Skin of body (tissue), 2 donors: ENCODE measurements around the gene HPCAL4. TPM values are rescaled to one million over a fixed set of nuclear protein-coding genes. Genes with fewer than 3 reads are reported as not detected.

Experiments
- DNase-seq: peaks from one replicate; lab custom pipeline; 2025; lab: John Stamatoyannopoulos, UW
- total RNA-seq: library from RNA; depleted of rRNA; stranded (reverse); fragments of >200 nt; gene quantifications from one replicate; pipeline ENCODE4 v1.2.3, GENCODE V29; 2014

Gene HPCAL4
- total RNA-seq, 1 donor from 2014 or later = 0.20 TPM

DNA sequence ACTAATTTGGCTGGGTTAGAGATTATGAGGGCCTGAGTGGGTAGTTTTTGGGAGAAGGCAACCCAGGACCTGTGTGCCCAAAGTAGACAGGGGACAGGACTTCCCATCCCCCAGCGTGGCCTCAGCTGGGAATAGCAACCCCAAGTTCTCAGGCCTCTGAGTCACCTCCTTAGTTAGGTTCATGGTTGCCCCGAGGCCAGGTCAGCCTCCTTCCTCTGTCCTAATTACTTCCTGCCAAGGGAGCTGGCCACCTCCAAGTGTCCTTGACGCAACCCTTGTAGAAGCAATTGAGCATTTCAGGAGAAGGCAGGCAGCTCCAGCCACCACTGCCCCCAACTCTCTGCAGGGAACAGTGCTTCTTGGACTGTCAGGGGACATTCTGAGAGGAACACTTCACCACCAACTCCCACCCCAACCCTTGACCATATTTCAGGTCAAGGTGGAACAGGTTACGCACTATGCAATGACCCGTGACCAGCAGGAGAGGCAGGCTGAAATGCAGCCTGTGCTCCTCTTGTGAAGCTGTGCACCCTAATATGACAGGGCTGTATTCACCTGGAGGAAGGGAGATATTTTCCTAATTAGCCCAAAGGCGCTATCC lies 14.2 kb downstream of the HPCAL4 start:
- no peak for DNase-seq

- DNase-seq = no peak
Measured at GRCh38 chr1:39675220-39675619, 16.0 kb downstream of the HPCAL4 start.

DNA sequence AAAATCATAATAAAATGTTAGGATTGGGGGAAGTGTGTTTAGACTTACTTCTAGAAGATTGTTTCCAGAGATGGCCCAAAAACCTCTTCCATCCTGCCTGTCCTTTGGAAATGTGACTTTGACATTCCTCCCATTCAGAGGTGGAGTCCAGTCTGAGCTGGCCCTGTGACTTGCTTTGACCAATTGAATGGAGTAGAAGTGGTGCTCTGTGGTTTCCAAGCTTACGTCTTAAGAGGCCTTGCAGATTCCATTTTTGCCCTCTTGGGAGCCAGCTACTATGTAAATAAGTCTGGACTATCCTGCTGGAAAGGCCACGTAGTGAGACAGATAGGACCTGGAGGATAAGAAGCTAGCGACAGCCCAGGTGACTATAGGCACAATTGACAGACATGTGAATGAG lies 18.0 kb downstream of the HPCAL4 start:
- no peak for DNase-seq

- no peak for DNase-seq
Measured at GRCh38 chr1:39672551-39672947, 18.7 kb downstream of the HPCAL4 start.

- DNase-seq = no peak
Measured at GRCh38 chr1:39671793-39672550, 19.3 kb downstream of the HPCAL4 start, which contains the start of gene NT5C1A. Gene NT5C1A, minus strand, starts transcription at chr1:39672107. Its CDS starts 69 bp downstream, at chr1:39672038.

GRCh38 chr1:39671433-39671792 lies 19.8 kb downstream of the HPCAL4 start:
- DNase-seq = no peak

GRCh38 chr1:39670689-39671088 lies 20.5 kb downstream of the HPCAL4 start:
- DNase-seq = no peak

GRCh38 chr1:39668894-39669293 lies 22.3 kb downstream of the HPCAL4 start:
- no peak for DNase-seq

DNA sequence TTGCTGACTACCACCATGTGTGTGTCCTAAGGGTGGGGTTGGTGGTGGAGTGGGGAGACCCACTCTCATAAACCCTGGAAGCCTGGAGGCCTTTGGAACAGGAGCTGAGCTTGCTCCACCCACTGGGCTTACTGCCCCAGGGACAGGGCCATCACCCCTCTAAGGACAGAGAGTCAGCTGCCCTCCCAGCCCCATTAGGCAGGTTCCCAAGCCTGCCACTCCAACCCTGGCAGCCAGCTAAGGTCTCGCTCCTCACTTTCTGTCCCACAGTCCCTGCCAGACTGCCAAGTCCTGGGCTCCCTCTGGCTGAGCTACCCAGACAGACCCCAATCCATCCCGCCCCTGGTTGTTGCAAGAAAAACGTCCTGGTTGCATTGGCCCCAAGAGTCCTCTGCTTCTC lies 23.1 kb downstream of the HPCAL4 start:
- DNase-seq = no peak

DNA sequence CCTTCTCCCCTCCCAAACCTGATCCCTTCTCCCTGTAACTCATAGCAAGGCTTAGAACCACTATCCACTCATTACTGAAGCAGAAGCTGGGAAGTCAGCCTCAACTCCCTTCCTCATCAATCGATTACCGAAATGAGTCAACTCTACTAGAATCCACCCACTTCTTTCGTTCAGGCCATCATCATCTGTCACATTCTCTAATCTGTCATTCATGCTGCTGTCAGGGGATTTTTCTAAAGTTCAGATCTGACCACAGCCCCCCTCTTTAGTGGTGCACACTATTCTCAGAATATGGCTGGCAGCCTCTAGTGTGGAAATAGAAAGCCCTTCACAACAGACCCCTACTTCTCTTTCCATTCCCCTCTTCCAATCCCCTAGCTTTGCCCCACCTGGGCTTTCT lies 24.5 kb downstream of the HPCAL4 start:
- DNase-seq = no peak

GRCh38 chr1:39663559-39663958 lies 27.7 kb downstream of the HPCAL4 start:
- DNase-seq = no peak

- no peak for DNase-seq
Measured at GRCh38 chr1:39662861-39663260, 28.4 kb downstream of the HPCAL4 start.

GRCh38 chr1:39659538-39659937 lies 31.7 kb downstream of the HPCAL4 start:
- no peak for DNase-seq

GRCh38 chr1:39659110-39659509 lies 32.1 kb downstream of the HPCAL4 start:
- no peak for DNase-seq

DNA sequence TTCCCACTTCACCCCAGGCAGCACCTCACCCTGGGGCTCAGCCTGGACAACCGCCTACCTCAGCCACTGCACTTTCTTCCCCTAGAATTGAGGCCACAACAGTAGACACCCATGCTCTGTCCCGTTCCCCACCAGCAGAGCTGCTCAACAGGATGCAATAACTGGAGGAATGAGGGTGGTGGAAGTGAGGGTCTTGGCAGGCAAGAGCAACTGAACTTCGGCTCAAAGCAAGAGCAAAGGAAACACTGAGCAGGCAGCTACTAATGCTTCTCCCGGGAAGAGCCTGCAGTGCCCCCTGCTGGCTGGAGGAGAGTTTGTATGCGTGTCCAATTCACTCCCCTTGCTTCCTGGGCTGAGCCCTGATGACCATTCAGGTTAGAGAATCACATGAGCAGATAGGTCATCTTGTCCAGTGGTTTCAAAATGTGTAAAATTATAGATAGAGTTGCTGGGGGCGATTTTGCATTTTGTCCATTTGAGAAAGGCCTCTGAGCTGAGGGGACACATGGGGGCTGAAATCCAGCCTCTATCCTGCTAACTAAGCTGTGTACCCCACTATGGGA lies 33.2 kb downstream of the HPCAL4 start:
- no peak for DNase-seq

GRCh38 chr1:39657402-39657801 lies 33.8 kb downstream of the HPCAL4 start:
- DNase-seq = no peak

DNA sequence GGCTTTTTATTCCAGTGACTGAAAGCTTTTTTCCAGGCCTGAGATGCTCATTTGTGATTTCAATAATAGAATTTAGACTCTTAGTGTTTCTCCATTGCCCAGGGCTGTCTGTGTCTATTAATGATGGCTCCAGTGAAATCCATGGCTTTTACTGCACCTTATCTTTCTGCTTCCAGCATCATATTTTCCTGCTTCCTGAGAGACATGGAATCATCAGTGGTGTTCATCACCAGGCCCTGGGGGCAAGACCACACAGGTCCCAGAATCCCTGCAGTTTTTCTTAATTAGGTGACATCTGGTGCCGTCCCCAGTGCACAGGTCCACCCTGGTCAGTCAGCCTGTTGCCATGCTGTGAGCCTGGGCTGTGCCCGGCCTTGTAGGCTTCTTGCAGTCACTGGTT lies 34.8 kb downstream of the HPCAL4 start:
- no peak for DNase-seq

DNA sequence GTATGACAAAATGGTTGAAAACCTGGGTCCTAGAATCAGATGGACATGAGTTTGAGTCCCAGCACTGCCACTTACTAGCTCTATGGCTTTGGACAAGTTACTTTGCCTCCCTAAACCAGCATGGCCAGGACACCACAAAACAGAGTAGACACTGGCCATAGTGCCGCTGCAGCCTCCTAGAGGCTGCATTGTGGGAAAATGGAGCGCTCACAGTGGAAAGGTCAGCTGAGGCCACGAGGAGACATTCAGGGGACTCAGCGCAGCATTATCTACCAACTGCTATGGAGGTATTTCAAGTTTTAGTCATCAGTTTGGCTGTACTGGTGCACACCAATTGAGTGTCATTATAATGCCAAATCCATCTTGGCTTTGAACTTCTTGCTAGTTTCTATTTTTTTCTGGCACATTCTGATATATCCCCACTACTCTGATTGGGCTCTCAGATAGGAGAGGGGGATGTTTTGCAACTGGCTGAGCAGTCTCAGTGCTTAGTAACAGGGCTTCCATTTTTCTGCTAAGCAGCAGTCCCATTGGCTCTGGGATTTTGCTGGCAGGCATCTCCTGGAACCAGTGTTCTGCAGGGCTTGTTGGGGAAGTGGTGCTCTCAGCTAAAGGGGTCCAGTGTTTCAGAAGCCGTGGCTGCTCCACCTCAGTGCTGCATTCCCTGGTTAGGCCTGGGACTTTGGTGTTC lies 35.5 kb downstream of the HPCAL4 start:
- DNase-seq = no peak

- no peak for DNase-seq
Measured at GRCh38 chr1:39654291-39654690, 36.9 kb downstream of the HPCAL4 start.

- DNase-seq = peak; percentile 45
Measured at GRCh38 chr1:39653546-39654031, 37.6 kb downstream of the HPCAL4 start.

- no peak for DNase-seq
Measured at GRCh38 chr1:39652554-39652953, 38.7 kb downstream of the HPCAL4 start.

- no peak for DNase-seq
Measured at GRCh38 chr1:39652105-39652504, 39.1 kb downstream of the HPCAL4 start.
